ENCODE results near the gene PFKP.
A peak's percentile ranks its signal among the peaks of the same experiment; 100 is the strongest.
"Not testable (repeated sequence)": the region's sequence is repeated elsewhere in the genome, so short reads cannot be mapped to it uniquely, and the experiment has no call there.

PFKP gene

GRCh38 chr10:3166496-3167290 lies 99.3 kb downstream of the PFKP start:
- TF ChIP-seq CTCF (IDR thresholded peaks at IDR 0.05; ENCODE audit: low read depth, low read length) (no peak), EZH2phosphoT487 (IDR thresholded peaks at IDR 0.05; ENCODE audit: low read depth) (no peak)
- Histone ChIP-seq H4K20me1 (ENCODE audit: insufficient read depth, low read length) (no peaks in the 10 kb centered on the region), H3K79me2 (ENCODE audit: low read length) (peaks cover 12% of the 10 kb centered on the region), H3K9ac (ENCODE audit: low read length) (no peak overlapping the region), H3K4me3 (ENCODE audit: low read length) (no peak overlapping the region), H3K27ac (ENCODE audit: low read length) (no peak overlapping the region), H3K4me1 (ENCODE audit: low read length) (peaks cover 3% of the 10 kb centered on the region; the same call in 1 of the 2 replicates), H3K36me3 (replicated peaks; ENCODE audit: low read depth, low read length) (peaks cover 25% of the 10 kb centered on the region), H3K9me3 (ENCODE audit: insufficient read depth, low read length) (no peaks in the 10 kb centered on the region), H3K27me3 (ENCODE audit: low read depth, low read length) (no peaks in the 10 kb centered on the region), H3K4me2 (ENCODE audit: low read length) (no peak overlapping the region), H2AFZ (ENCODE audit: low read depth, low read length) (no peak overlapping the region)

GRCh38 chr10:3167611-3168330 lies 100.4 kb downstream of the PFKP start:
- H3K9ac ChIP-seq (ENCODE audit: low read length) = no peak overlapping the region
- no peaks in the 10 kb centered on the region for H3K27me3 ChIP-seq (ENCODE audit: low read depth, low read length)
- H3K9me3 ChIP-seq (ENCODE audit: insufficient read depth, low read length) = no peaks in the 10 kb centered on the region
- no peaks in the 10 kb centered on the region for H4K20me1 ChIP-seq (ENCODE audit: insufficient read depth, low read length)
- peaks cover 22% of the 10 kb centered on the region for H3K36me3 ChIP-seq (replicated peaks; ENCODE audit: low read depth, low read length)
- peaks cover 19% of the 10 kb centered on the region for H3K79me2 ChIP-seq (ENCODE audit: low read length)
- no peak overlapping the region for H3K4me2 ChIP-seq (ENCODE audit: low read length)
- TF ChIP-seq CTCF (IDR thresholded peaks at IDR 0.05; ENCODE audit: low read depth, low read length) (no peak), EZH2phosphoT487 (IDR thresholded peaks at IDR 0.05; ENCODE audit: low read depth) (no peak)
- no peak overlapping the region for H3K4me3 ChIP-seq (ENCODE audit: low read length)
- no peak overlapping the region for H3K27ac ChIP-seq (ENCODE audit: low read length)
- H2AFZ ChIP-seq (ENCODE audit: low read depth, low read length) = no peak overlapping the region
- H3K4me1 ChIP-seq (ENCODE audit: low read length) = peaks cover 3% of the 10 kb centered on the region; the same call in 1 of the 2 replicates

DNA sequence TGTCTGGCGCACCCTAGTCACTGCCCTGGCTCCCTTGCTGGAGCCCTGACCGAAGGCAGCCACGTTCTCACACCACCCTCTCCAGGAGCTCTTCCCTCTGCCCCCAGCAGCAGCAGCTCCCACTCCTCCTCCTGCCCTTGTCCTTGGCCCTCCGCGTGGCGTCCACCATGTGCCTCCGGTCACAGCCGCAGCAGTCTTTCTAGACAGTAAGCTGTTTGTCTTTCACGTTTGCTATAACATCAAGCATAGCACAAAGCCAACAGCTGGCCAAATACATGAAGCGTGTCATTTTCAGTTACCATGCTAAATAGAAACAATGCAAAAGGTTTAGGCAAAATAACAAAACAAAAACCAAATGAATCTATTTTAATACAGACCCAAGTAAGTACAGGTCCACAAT lies 101.9 kb downstream of the PFKP start:
- Histone ChIP-seq H3K4me3 (ENCODE audit: low read length) (no peak overlapping the region), H3K27me3 (ENCODE audit: low read depth, low read length) (no peaks in the 10 kb centered on the region), H3K4me2 (ENCODE audit: low read length) (no peak overlapping the region), H4K20me1 (ENCODE audit: insufficient read depth, low read length) (no peaks in the 10 kb centered on the region), H3K79me2 (ENCODE audit: low read length) (peaks cover 19% of the 10 kb centered on the region), H3K27ac (ENCODE audit: low read length) (no peak overlapping the region), H3K36me3 (replicated peaks; ENCODE audit: low read depth, low read length) (peaks cover 16% of the 10 kb centered on the region), H3K9ac (ENCODE audit: low read length) (no peak overlapping the region), H2AFZ (ENCODE audit: low read depth, low read length) (no peak overlapping the region), H3K4me1 (ENCODE audit: low read length) (peaks cover 3% of the 10 kb centered on the region; the same call in 1 of the 2 replicates), H3K9me3 (ENCODE audit: insufficient read depth, low read length) (no peaks in the 10 kb centered on the region)
- TF ChIP-seq CTCF (IDR thresholded peaks at IDR 0.05; ENCODE audit: low read depth, low read length) = no peak
- no peak for TF ChIP-seq EZH2phosphoT487 (IDR thresholded peaks at IDR 0.05; ENCODE audit: low read depth)

GRCh38 chr10:3169673-3170072 lies 102.3 kb downstream of the PFKP start:
- Histone ChIP-seq H3K4me2 (ENCODE audit: low read length) (no peak overlapping the region), H4K20me1 (ENCODE audit: insufficient read depth, low read length) (no peaks in the 10 kb centered on the region)
- TF ChIP-seq EZH2phosphoT487 (IDR thresholded peaks at IDR 0.05; ENCODE audit: low read depth) = no peak
- TF ChIP-seq CTCF (IDR thresholded peaks at IDR 0.05; ENCODE audit: low read depth, low read length) = no peak

DNA sequence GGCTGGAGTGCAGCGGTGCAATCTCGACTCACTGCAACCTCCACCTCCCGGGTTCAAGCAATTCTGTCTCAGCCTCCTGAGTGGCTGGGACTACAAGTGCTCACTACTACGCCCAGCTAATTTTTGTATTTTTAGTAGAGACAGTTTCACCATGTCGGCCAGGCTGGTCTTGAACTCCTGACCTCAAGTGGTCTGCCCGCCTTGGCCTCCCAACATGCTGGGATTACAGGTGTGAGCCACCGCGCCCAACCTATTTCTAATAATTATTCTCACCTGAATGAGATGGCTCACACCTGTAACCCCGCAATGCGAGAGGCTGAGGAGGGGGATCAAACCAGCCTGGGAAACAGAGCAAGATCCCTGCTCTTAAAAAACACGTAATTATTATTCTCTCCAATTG lies 104.1 kb downstream of the PFKP start:
- Histone ChIP-seq H3K4me2 (ENCODE audit: low read length) (peak overlapping the region; percentile 85), H3K79me2 (ENCODE audit: low read length) (peaks cover 19% of the 10 kb centered on the region), H3K36me3 (replicated peaks; ENCODE audit: low read depth, low read length) (peaks cover 13% of the 10 kb centered on the region), H3K9ac (ENCODE audit: low read length) (peak overlapping the region; percentile 79), H3K27me3 (ENCODE audit: low read depth, low read length) (peaks cover 14% of the 10 kb centered on the region), H3K4me3 (ENCODE audit: low read length) (peak overlapping the region; percentile 98)
- not testable (repeated sequence) for H3K9me3 ChIP-seq (ENCODE audit: insufficient read depth, low read length); H4K20me1 ChIP-seq (ENCODE audit: insufficient read depth, low read length); H3K4me1 ChIP-seq (ENCODE audit: low read length); H3K27ac ChIP-seq (ENCODE audit: low read length); H2AFZ ChIP-seq (ENCODE audit: low read depth, low read length)

More at GRCh38 chr10:3169673-3170072, 102.3 kb downstream of the PFKP start:
- Histone ChIP-seq H3K27ac (ENCODE audit: low read length) (no peak overlapping the region), H3K9ac (ENCODE audit: low read length) (no peak overlapping the region), H3K79me2 (ENCODE audit: low read length) (peaks cover 19% of the 10 kb centered on the region), H2AFZ (ENCODE audit: low read depth, low read length) (no peak overlapping the region), H3K4me3 (ENCODE audit: low read length) (no peak overlapping the region), H3K9me3 (ENCODE audit: insufficient read depth, low read length) (no peaks in the 10 kb centered on the region), H3K27me3 (ENCODE audit: low read depth, low read length) (no peaks in the 10 kb centered on the region), H3K36me3 (replicated peaks; ENCODE audit: low read depth, low read length) (peaks cover 16% of the 10 kb centered on the region), H3K4me1 (ENCODE audit: low read length) (peaks cover 3% of the 10 kb centered on the region; the same call in 1 of the 2 replicates)

Data from OCI-LY3 (cell line).